Smooth muscle cell of bladder (primary cell): ENCODE measurements around the gene CMTM5. TPM values are rescaled to one million over a fixed set of nuclear protein-coding genes. Genes with fewer than 3 reads are reported as not detected.

ENCODE experiments used
- total RNA-seq: library from RNA; depleted of rRNA; stranded (reverse); fragments of >200 nt; gene quantifications from 2 replicates; pipeline ENCODE4 v1.2.3, GENCODE V29; 2014

Gene CMTM5, protein sequence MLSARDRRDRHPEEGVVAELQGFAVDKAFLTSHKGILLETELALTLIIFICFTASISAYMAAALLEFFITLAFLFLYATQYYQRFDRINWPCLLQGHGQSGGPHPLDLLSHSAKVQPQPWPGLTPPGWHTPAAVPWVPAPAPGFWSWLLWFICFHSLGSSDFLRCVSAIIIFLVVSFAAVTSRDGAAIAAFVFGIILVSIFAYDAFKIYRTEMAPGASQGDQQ
- 0.14 and 0.18 TPM in 2 replicates for total RNA-seq

GRCh38 chr14:23376482-23377197 is at the start of gene CMTM5:
TSS of gene CMTM5 (plus strand) at chr14:23377046. CDS start at chr14:23377252, 206 bp downstream.

GRCh38 chr14:23352506-23353432 is 24.1 kb upstream of the CMTM5 start, which contains the start of gene SLC22A17:
TSS of gene SLC22A17 (minus strand) at chr14:23352887.

DNA sequence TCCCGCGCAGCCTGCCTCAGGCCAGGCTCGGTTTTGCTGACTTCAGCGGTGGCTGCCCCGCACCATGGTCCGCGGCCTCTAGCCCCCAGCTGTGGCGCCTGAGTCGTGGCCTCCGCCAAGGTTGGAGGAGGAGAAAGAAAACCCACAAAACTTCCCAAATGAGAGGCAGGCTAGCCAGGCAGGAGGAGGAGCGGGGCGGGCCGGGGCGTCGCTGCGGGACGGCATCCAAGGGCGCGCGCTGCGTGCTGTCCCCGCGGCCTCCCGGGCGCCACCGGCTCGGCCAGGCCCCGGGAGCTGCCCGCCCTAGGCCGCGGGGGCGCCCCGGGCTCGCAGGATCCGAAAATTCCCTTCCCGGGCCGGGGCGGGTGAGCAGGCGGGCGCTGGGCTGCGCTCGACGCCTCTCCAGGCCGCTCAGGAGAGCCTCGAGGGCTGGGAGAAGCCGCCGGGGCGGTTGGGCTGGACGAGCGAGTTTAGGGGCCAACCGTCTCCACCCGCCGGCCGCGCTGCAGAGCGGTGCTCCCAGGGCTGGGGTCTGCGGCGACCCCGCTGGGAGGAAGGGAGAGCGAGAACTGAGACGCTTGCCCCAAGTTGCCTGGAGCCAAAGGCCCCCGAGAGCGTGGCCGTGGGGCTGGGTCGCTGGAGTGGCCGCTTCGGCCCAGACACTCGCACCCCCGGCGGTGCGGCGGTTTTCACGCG is 11.7 kb upstream of the CMTM5 start, which contains the start of gene EFS:
Gene EFS (minus strand): TSS at position 137 of the 696 bp plus-strand sequence. CDS start 147 bp downstream, outside the sequence.

DNA sequence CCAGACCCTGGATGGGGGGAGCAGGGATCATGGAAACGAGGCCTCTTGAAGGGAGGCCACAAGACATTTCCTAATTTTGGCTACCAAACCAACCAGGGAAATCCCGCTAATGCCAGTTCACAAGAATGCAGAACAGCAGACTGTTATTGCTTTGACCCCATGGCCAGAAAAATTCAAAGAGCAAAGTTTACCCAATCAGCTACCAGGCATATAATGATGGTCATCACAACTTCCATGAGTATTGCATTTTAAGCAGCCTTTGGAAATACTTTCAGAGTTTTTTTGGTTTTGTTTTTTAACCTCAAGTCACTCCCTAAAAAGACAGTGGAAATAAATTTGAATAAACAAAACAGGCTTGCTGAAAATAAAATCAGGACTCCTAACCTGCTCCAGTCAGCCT is 4.3 kb upstream of the CMTM5 start, which contains the start of gene IL25:
Gene IL25 (plus strand): TSS at position 301 of the 400 bp plus-strand sequence.

DNA sequence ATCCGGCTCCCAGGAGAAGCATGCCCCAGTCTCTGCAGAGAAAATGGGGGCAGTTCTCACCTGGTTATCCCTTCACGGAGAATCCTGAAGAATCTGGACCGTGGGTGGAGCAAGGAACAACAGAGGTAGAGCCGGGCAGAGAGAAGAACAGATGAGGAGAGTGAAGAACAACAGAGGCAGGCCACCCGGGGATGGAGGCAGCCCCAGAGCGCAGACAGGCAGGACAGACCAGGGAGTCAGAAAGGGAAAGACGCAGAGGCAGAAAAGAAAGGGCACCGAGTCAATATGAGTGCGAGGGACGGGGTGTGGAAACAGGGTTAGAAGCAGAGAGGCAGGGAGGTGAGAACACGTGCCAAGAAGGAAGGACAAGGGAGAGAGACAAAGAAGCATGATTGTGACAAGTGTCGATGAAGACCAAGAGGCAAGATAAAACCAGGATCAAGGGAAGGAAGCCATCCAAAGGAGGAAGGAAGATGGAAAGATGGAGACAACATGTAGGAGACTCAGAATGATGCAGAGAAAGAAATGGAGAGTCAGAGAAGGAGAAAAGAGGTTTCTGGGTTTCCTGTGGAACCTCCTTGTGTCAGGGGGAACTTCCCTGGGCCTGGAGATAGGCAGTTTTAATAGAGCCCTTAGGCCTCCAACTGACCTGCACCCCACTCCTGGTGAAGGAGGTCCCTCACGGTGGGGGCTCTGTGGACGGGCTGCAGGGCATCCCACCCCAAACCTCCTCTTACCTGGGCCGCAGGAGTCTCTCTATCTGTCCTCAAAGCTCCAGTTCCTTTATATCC is 30.9 kb downstream of the CMTM5 start, which contains the start of gene MYH6:
Gene MYH6 (minus strand): TSS at position 758 of the 791 bp plus-strand sequence. CDS start 1,050 bp downstream, outside the sequence.

Other genes with a start within 250 kb of the CMTM5 start
- 1.9 and 2.3 TPM in 2 replicates for gene SLC7A8, start 193.4 kb upstream of the CMTM5 start, total RNA-seq
- gene RNF212B, start 139.1 kb upstream of the CMTM5 start, total RNA-seq, result not detected in 2 replicates
- gene HOMEZ, start 90.9 kb upstream of the CMTM5 start, total RNA-seq, result 4.0 and 6.1 TPM in 2 replicates
- 1.8 and 2.6 TPM in 2 replicates for gene PPP1R3E, start 74.2 kb upstream of the CMTM5 start, total RNA-seq
- 12.8 and 13.2 TPM in 2 replicates for gene BCL2L2, start 70.2 kb upstream of the CMTM5 start, total RNA-seq
- gene PABPN1, start 55.6 kb upstream of the CMTM5 start, total RNA-seq, result 102 and 114 TPM in 2 replicates
- gene SLC22A17, start 24.2 kb upstream of the CMTM5 start, total RNA-seq, result 19.5 and 25.0 TPM in 2 replicates
- gene EFS, start 11.9 kb upstream of the CMTM5 start, total RNA-seq, result 1.5 and 3.1 TPM in 2 replicates
- not detected in 2 replicates for gene IL25, start 4.2 kb upstream of the CMTM5 start, total RNA-seq
- gene MYH6, start 31.2 kb downstream of the CMTM5 start, total RNA-seq, result not detected in 2 replicates
- not detected in 2 replicates for gene MYH7, start 58.6 kb downstream of the CMTM5 start, total RNA-seq
- gene NGDN, start 92.7 kb downstream of the CMTM5 start, total RNA-seq, result 45.9 and 50.8 TPM in 2 replicates
- gene ZFHX2, start 174.7 kb downstream of the CMTM5 start, total RNA-seq, result 0.14 and 0.28 TPM in 2 replicates
- 12.5 and 26.9 TPM in 2 replicates for gene THTPA, start 179.2 kb downstream of the CMTM5 start, total RNA-seq
- 5.4 and 6.7 TPM in 2 replicates for gene AP1G2, start 190.7 kb downstream of the CMTM5 start, total RNA-seq
- gene JPH4, start 201.7 kb downstream of the CMTM5 start, total RNA-seq, result not detected in 2 replicates